SU-DHL-6 (cell line): ENCODE measurements around the gene C16orf89.
A peak's percentile ranks its signal among the peaks of the same experiment; 100 is the strongest.

ENCODE experiments used
- H2AFZ ChIP-seq: fragments of 200-600 bp; sonication (generic); 2 replicates; pipeline ENCODE4 v1.6.1; 2014; ENCODE audit warnings: low read depth, mild to moderate bottlenecking, moderate library complexity, mixed read lengths, antibody characterized with exemption, low read length; ENCODE audit not compliant: severe bottlenecking
- H3F3A ChIP-seq: fragments of 200-600 bp; shearing (Covaris generic); 2 replicates; pipeline ENCODE4 v1.6.0; 2016; ENCODE audit warnings: antibody characterized with exemption, mild to moderate bottlenecking; ENCODE audit not compliant: insufficient read depth
- H3K27ac ChIP-seq: fragments of 200-600 bp; sonication (generic); 2 replicates; pipeline ENCODE4 v1.5.1; 2016; ENCODE audit warnings: low read depth, mild to moderate bottlenecking, low read length, moderate library complexity, mixed read lengths
- H3K27me3 ChIP-seq: fragments of 200-600 bp; sonication (generic), shearing (Covaris generic); 2 replicates; pipeline ENCODE4 v1.6.0; 2014; ENCODE audit warnings: mild to moderate bottlenecking, low read length
- H3K36me3 ChIP-seq: fragments of 200-600 bp; sonication (generic); 2 replicates; pipeline ENCODE4 v1.6.1; 2014; ENCODE audit warnings: mild to moderate bottlenecking, low read length, mixed read lengths
- H3K4me2 ChIP-seq: fragments of 300-600, 200-600 bp; shearing (Covaris generic), sonication (generic); 2 replicates; pipeline ENCODE4 v1.6.0; 2014; ENCODE audit warnings: low read length, low read depth, mild to moderate bottlenecking; ENCODE audit not compliant: poor library complexity, severe bottlenecking
- H3K4me3 ChIP-seq: fragments of 200-600 bp; sonication (generic); 2 replicates; pipeline ENCODE4 v1.5.1; 2014; ENCODE audit warnings: antibody characterized with exemption, low read length, mild to moderate bottlenecking, mixed read lengths; ENCODE audit not compliant: insufficient read depth, poor library complexity, severe bottlenecking
- H3K79me2 ChIP-seq: fragments of 200-600 bp; sonication (generic); 2 replicates; pipeline ENCODE4 v1.6.1; 2014; ENCODE audit warnings: mild to moderate bottlenecking, low read length, moderate library complexity; ENCODE audit not compliant: insufficient read depth
- H3K9ac ChIP-seq: fragments of 200-600 bp; sonication (generic); 2 replicates; pipeline ENCODE4 v1.7.0; 2014; ENCODE audit warnings: mild to moderate bottlenecking, low read length
- H3K9me2 ChIP-seq: fragments of 200-600 bp; sonication (generic); replicated peaks from 2 replicates; pipeline ENCODE4 v1.6.1; 2014; ENCODE audit warnings: low read length; ENCODE audit not compliant: insufficient read depth
- H3K9me3 ChIP-seq: fragments of 200-600 bp; sonication (generic); 2 replicates; pipeline ENCODE4 v1.6.1; 2014; ENCODE audit warnings: low read length, mixed read lengths; ENCODE audit not compliant: insufficient read depth
- H4K20me1 ChIP-seq: fragments of 200-600 bp; sonication (generic); 2 replicates; pipeline ENCODE4 v1.6.1; 2014; ENCODE audit warnings: low read depth, mild to moderate bottlenecking, antibody characterized with exemption, low read length, moderate library complexity, mixed read lengths
- EZH2phosphoT487 ChIP-seq: fragments of 200-600 bp; sonication (generic), shearing (Covaris generic); conservative IDR thresholded peaks from 2 replicates; pipeline ENCODE4 v1.6.1; 2018; ENCODE audit warnings: mild to moderate bottlenecking, antibody characterized with exemption, low read length, moderate library complexity, mixed read lengths
- TF ChIP-seq, protein P1 (sequence below): fragments of 200-600 bp; sonication (generic); IDR thresholded peaks from one replicate; pipeline ENCODE4 v1.5.1; 2017; ENCODE audit warnings: antibody characterized with exemption, mild to moderate bottlenecking, low read length, moderate library complexity; ENCODE audit not compliant: insufficient read depth, poor library complexity, severe bottlenecking

The C16orf89 gene

DNA sequence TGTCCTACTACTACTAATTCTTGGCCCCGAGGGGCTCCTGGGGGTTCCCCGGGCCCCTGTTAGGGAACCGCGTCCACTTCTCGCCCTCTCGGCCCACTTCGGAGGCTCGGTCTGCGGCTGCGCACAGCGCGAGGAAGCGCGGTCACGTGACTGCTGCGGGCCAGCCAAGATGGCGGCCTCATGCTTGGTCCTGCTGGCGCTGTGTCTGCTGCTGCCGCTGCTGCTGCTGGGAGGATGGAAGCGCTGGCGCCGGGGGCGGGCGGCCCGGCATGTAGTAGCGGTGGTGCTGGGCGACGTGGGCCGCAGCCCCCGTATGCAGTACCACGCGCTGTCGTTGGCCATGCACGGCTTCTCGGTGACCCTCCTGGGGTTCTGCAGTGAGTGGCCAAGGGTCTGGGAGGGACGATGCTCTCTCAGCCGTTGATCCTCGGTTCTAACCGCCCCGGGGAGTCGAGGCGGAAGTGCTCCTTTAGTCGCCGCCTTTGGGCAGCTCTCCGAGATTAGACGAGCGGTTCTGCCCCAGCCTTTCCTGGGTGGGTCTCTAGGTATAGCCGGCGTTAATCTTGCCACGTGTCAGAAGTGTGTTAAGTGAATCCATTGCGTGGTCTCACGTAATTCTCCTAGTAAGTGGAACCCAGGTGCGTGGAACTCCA lies 6.1 kb upstream of the C16orf89 start, which contains the start of gene ALG1:
Gene ALG1, plus strand, starts transcription at position 163 of the 653 bp plus-strand sequence. Its CDS starts 7 bp downstream, at position 170.
- Histone ChIP-seq H3K27me3 (no peaks in the 10 kb centered on the region), H3K27ac (peak within 1 kb of the TSS; percentile 63), H3K4me2 (peak within 1 kb of the TSS; percentile 88), H3K9me3 (no peaks in the 10 kb centered on the region), H3K79me2 (peaks cover 19% of the 10 kb centered on the region; the same call in 1 of the 2 replicates), H4K20me1 (no peaks in the 10 kb centered on the region), H2AFZ (peak within 1 kb of the TSS; percentile 99), H3K9ac (peak within 1 kb of the TSS; percentile 75), H3K4me3 (peak within 1 kb of the TSS; percentile 70), H3K36me3 (no peaks in the 10 kb centered on the region; the same call in 1 of the 2 replicates), H3F3A (no peaks in the 10 kb centered on the region), H3K9me2 (no peaks in the 10 kb centered on the region)
- TF ChIP-seq EZH2phosphoT487 = no peak
- TF ChIP-seq, protein P1, sequence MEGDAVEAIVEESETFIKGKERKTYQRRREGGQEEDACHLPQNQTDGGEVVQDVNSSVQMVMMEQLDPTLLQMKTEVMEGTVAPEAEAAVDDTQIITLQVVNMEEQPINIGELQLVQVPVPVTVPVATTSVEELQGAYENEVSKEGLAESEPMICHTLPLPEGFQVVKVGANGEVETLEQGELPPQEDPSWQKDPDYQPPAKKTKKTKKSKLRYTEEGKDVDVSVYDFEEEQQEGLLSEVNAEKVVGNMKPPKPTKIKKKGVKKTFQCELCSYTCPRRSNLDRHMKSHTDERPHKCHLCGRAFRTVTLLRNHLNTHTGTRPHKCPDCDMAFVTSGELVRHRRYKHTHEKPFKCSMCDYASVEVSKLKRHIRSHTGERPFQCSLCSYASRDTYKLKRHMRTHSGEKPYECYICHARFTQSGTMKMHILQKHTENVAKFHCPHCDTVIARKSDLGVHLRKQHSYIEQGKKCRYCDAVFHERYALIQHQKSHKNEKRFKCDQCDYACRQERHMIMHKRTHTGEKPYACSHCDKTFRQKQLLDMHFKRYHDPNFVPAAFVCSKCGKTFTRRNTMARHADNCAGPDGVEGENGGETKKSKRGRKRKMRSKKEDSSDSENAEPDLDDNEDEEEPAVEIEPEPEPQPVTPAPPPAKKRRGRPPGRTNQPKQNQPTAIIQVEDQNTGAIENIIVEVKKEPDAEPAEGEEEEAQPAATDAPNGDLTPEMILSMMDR = no peak

DNA sequence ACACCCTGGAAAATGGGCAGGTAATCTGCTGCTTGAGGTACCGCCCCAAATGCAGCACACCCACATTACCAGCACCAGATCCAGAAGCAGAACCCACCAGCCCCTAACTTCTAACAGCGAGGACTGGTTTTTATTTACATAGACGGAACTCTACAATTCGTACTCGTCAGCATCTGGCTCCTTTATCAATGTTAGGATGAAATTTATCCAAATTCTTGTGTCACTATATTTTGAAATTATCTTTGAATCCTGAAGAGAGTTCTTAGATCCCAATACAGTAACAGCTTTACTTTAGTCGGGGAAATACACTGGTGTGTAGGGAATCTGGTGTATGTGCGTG lies 5.6 kb upstream of the C16orf89 start:
- peak overlapping the region; percentile 63 for H3K27ac ChIP-seq

GRCh38 chr16:5070431-5071186 lies 4.9 kb upstream of the C16orf89 start:
- Histone ChIP-seq H3K9ac (no peak overlapping the region), H2AFZ (peak overlapping the region; percentile 99)

More for the DNA sequence above, 5.6 kb upstream of the C16orf89 start:
- Histone ChIP-seq H3F3A (no peaks in the 10 kb centered on the region), H3K9me3 (no peaks in the 10 kb centered on the region), H3K4me2 (peak overlapping the region; percentile 88), H3K9ac (peak overlapping the region; percentile 75), H3K79me2 (peaks cover 19% of the 10 kb centered on the region; the same call in 1 of the 2 replicates), H4K20me1 (no peaks in the 10 kb centered on the region), H3K36me3 (no peaks in the 10 kb centered on the region; the same call in 1 of the 2 replicates), H3K4me3 (peak overlapping the region; percentile 70), H3K9me2 (no peaks in the 10 kb centered on the region), H3K27me3 (no peaks in the 10 kb centered on the region), H2AFZ (peak overlapping the region; percentile 99)
- TF ChIP-seq EZH2phosphoT487 = no peak
- TF ChIP-seq, protein P1 = no peak

More at GRCh38 chr16:5070431-5071186, 4.9 kb upstream of the C16orf89 start:
- Histone ChIP-seq H3K36me3 (no peaks in the 10 kb centered on the region; the same call in 1 of the 2 replicates), H3K9me2 (no peaks in the 10 kb centered on the region), H3K27me3 (no peaks in the 10 kb centered on the region), H3K4me2 (no peak overlapping the region), H3K27ac (no peak overlapping the region), H3K79me2 (peaks cover 19% of the 10 kb centered on the region; the same call in 1 of the 2 replicates), H4K20me1 (no peaks in the 10 kb centered on the region), H3F3A (no peaks in the 10 kb centered on the region), H3K4me3 (no peak overlapping the region), H3K9me3 (no peaks in the 10 kb centered on the region)
- no peak for TF ChIP-seq EZH2phosphoT487
- TF ChIP-seq, protein P1 = no peak
